HepG2 (cell line): ENCODE measurements around the gene ZNF747. TPM values are rescaled to one million over a fixed set of nuclear protein-coding genes. Genes with fewer than 3 reads are reported as not detected.
A peak's percentile ranks its signal among the peaks of the same experiment; 100 is the strongest.

Experiments
- AGO2 ChIP-seq: fragments of 200-400 bp; formaldehyde crosslinking; optimal IDR thresholded peaks from 2 replicates; pipeline ENCODE3; 2017; ENCODE audit warnings: mild to moderate bottlenecking, low read depth, low read length, moderate library complexity
- ATF7 ChIP-seq, 2 experiments: fragments of 450-650 bp in 1 of 2; sonication (generic) in 1 of 2; formaldehyde crosslinking in 1 of 2; IDR thresholded peaks; 2 replicates each; pipeline versions ENCODE4 v1.4.0 to v1.6.1; 2016 to 2020; ENCODE audit warnings: antibody characterized with exemption in 1 of 2, mild to moderate bottlenecking in 1 of 2, missing genetic modification reagents in 1 of 2
- CBFB ChIP-seq: sonication (generic); formaldehyde crosslinking; IDR thresholded peaks from 2 replicates; pipeline ENCODE4 v1.4.0; 2020; ENCODE audit warnings: missing genetic modification reagents
- GZF1 ChIP-seq: sonication (generic); formaldehyde crosslinking; IDR thresholded peaks from 2 replicates; pipeline ENCODE4 v1.5.1; 2020; ENCODE audit warnings: mild to moderate bottlenecking, missing genetic modification reagents
- HNRNPUL1 ChIP-seq: fragments of 200-400 bp; formaldehyde crosslinking; IDR thresholded peaks from 2 replicates; pipeline ENCODE4 v1.6.1; 2017; ENCODE audit warnings: low read depth, mild to moderate bottlenecking, low read length, moderate library complexity
- HOXA5 ChIP-seq: sonication (generic); formaldehyde crosslinking; IDR thresholded peaks from 2 replicates; pipeline ENCODE4 v1.4.0; 2020; ENCODE audit warnings: missing genetic modification reagents
- LCORL ChIP-seq, 2 experiments: fragments of 450-650 bp in 1 of 2; sonication (generic) in 1 of 2; formaldehyde crosslinking in 1 of 2; IDR thresholded peaks; 2 replicates each; pipeline versions ENCODE4 v1.5.0 to v1.6.1; 2017 to 2020; ENCODE audit warnings: antibody characterized with exemption in 1 of 2, missing genetic modification reagents in 1 of 2
- MIER3 ChIP-seq: IDR thresholded peaks from 2 replicates; pipeline ENCODE4 v1.6.1; 2016; ENCODE audit warnings: missing compliant biosample characterization, borderline replicate concordance
- MTF2 ChIP-seq: sonication (generic); formaldehyde crosslinking; IDR thresholded peaks from 2 replicates; pipeline ENCODE4 v1.5.0; 2020; ENCODE audit warnings: missing genetic modification reagents, borderline replicate concordance
- NCOA1 ChIP-seq: sonication (generic); formaldehyde crosslinking; IDR thresholded peaks from 2 replicates; pipeline ENCODE4 v1.9.0; 2021; ENCODE audit warnings: missing genetic modification reagents
- REL ChIP-seq: sonication (generic); formaldehyde crosslinking; conservative IDR thresholded peaks from 2 replicates; pipeline ENCODE4 v1.8.0; 2022; ENCODE audit warnings: mild to moderate bottlenecking, missing genetic modification reagents, moderate library complexity
- TSC22D2 ChIP-seq: sonication (generic); formaldehyde crosslinking; IDR thresholded peaks from 2 replicates; pipeline ENCODE4 v1.5.1; 2020; ENCODE audit warnings: missing genetic modification reagents, mild to moderate bottlenecking, borderline replicate concordance
- ZNF367 ChIP-seq: sonication (generic); formaldehyde crosslinking; IDR thresholded peaks from 2 replicates; pipeline ENCODE4 v1.4.0; 2020; ENCODE audit warnings: missing genetic modification reagents, borderline replicate concordance
- ZNF564 ChIP-seq: sonication (generic); formaldehyde crosslinking; IDR thresholded peaks from 2 replicates; pipeline ENCODE4 v1.8.1; 2023; ENCODE audit warnings: mild to moderate bottlenecking, missing genetic modification reagents
- polyA plus RNA-seq, 8 experiments: library from polyadenylated mRNA; depleted of rRNA in 3 of 8; stranded (reverse) in 7 of 8; unstranded in 1 of 8; fragments of >200 nt; fragmentation: Illumina TruSeq in 4 of 8; extraction: Trizol in 4 of 8; gene quantifications; 2 replicates each; pipeline versions ENCODE4 v1.2.1 to v1.2.3, GENCODE V29; 2011 to 2016; ENCODE audit warnings: low read depth in 4 of 8, missing spikeins in 1 of 8, mixed read lengths in 1 of 8; ENCODE audit not compliant: insufficient read depth in 1 of 8
- total RNA-seq, 5 experiments: library from RNA; depleted of rRNA; stranded (reverse); fragments of >200 nt; fragmentation: Illumina TruSeq; extraction: Trizol; gene quantifications; 2 replicates each; pipeline ENCODE4 v1.2.3, GENCODE V29; 2016; ENCODE audit warnings: low read depth in 1 of 5
- TF ChIP-seq, protein P1 (sequence below): sonication (generic); formaldehyde crosslinking; IDR thresholded peaks from 2 replicates; pipeline ENCODE4 v1.4.0; 2020; ENCODE audit warnings: missing genetic modification reagents, borderline replicate concordance
- TF ChIP-seq, protein P2 (sequence below): sonication (generic); formaldehyde crosslinking; IDR thresholded peaks from 2 replicates; pipeline ENCODE4 v1.8.1; 2023; ENCODE audit warnings: mild to moderate bottlenecking, moderate library complexity, missing genetic modification reagents
- TF ChIP-seq, protein P3 (sequence below): IDR thresholded peaks from 2 replicates; pipeline ENCODE4 v1.6.1; 2016; ENCODE audit warnings: mild to moderate bottlenecking, missing biosample characterization, missing genetic modification reagents
- TF ChIP-seq, protein P4 (sequence below): sonication (generic); formaldehyde crosslinking; IDR thresholded peaks from 2 replicates; pipeline ENCODE4 v1.4.0; 2020; ENCODE audit warnings: missing genetic modification reagents
- TF ChIP-seq, protein P5 (sequence below): sonication (generic); formaldehyde crosslinking; IDR thresholded peaks from 2 replicates; pipeline ENCODE4 v1.4.0; 2020; ENCODE audit warnings: missing genetic modification reagents

ZNF747 gene
- total and polyA plus RNA-seq, 2 of the 13 experiments (the other 11 are each of a cell fraction or from before 2014, with no cell fraction given), result 7.2 to 10.2 TPM

DNA sequence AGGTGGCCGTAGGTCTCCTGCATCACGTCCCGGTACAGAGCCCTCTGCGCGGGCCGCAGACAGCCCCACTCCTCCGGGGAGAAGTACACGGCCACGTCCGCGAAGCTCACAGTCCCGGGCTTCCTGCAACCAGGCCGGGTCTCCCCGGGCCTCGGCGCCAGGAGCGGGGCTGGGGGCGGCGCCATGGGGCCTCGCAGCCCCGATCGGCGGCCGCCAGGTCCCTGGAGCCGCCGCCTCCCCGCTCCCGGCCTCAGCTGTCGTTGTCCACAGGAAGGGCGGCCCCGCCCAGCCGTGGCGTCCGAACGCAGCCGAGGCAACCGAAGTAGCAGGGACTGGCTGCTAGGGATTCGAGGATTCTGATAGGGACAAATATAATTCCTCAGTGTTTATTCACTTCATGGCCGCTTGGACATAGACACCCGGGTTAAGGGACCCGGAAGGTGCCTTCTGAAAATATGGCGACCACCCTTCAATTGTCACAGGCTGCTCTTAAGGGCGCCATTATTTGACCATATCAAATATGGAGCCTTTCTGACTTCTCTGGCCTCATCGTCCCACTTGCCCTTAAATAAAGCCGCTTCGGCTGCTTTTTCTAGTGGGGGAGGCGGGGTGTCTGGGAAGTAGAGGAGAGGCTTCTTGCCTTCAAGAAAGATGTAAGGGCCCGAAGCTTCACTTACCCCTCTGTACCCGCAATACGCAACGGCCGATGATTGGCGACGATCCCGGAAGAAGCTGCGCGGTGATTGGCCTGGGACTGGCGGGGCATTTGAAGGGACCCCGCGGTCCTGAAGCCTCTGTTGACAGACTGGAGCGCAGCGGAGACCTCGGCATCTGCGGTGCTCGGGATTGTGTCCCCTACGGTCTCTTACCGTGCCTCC lies 37.0 kb upstream of the ZNF747 start, which contains the start of gene ZNF688 (continued):
- TF ChIP-seq, protein P1, sequence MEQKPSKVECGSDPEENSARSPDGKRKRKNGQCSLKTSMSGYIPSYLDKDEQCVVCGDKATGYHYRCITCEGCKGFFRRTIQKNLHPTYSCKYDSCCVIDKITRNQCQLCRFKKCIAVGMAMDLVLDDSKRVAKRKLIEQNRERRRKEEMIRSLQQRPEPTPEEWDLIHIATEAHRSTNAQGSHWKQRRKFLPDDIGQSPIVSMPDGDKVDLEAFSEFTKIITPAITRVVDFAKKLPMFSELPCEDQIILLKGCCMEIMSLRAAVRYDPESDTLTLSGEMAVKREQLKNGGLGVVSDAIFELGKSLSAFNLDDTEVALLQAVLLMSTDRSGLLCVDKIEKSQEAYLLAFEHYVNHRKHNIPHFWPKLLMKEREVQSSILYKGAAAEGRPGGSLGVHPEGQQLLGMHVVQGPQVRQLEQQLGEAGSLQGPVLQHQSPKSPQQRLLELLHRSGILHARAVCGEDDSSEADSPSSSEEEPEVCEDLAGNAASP (CRISPR knock-in tag), result 0 out of 2 replicates have a peak, but pooled peaks have one; percentile 6
- no peak; the same call in 1 of the 2 replicates for TF ChIP-seq CBFB
- TF ChIP-seq, protein P2, sequence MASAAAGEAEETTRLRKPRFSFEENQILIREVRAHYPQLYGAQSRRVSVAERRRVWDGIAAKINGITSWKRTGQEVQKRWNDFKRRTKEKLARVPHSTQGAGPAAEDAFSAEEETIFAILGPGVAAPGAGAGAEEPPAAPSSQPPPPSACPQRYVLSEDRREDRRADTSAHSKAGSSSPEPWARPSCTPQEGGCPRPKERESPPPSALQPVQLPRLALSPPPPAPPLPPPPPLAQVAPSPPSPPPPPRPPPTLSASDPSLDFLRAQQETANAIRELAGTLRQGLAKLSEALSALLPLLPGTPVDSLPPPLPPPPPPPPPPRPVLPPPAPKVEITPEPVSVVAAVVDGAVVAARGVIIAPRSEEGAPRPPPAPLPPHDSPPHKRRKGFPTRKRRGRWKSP (CRISPR knock-in tag), result peak; percentile 74
- TF ChIP-seq ZNF367 (CRISPR knock-in tag), result no peak
- TF ChIP-seq, protein P3, sequence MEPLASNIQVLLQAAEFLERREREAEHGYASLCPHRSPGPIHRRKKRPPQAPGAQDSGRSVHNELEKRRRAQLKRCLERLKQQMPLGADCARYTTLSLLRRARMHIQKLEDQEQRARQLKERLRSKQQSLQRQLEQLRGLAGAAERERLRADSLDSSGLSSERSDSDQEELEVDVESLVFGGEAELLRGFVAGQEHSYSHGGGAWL (CRISPR knock-in tag), result 0 out of 2 replicates have a peak, but pooled peaks have one; percentile 20
- TF ChIP-seq, protein P4, sequence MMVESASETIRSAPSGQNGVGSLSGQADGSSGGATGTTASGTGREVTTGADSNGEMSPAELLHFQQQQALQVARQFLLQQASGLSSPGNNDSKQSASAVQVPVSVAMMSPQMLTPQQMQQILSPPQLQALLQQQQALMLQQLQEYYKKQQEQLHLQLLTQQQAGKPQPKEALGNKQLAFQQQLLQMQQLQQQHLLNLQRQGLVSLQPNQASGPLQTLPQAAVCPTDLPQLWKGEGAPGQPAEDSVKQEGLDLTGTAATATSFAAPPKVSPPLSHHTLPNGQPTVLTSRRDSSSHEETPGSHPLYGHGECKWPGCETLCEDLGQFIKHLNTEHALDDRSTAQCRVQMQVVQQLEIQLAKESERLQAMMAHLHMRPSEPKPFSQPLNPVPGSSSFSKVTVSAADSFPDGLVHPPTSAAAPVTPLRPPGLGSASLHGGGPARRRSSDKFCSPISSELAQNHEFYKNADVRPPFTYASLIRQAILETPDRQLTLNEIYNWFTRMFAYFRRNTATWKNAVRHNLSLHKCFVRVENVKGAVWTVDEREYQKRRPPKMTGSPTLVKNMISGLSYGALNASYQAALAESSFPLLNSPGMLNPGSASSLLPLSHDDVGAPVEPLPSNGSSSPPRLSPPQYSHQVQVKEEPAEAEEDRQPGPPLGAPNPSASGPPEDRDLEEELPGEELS (CRISPR knock-in tag), result 0 out of 2 replicates have a peak, but pooled peaks have one; percentile 20
- peak; percentile 93 for TF ChIP-seq AGO2
- no peak for TF ChIP-seq MTF2 (CRISPR knock-in tag)
- TF ChIP-seq NCOA1 (CRISPR knock-in tag), result no peak
- no peak; the same call in 1 of the 2 replicates for TF ChIP-seq GZF1 (CRISPR knock-in tag)
- TF ChIP-seq HNRNPUL1, result no peak
- peak; percentile 18; the same call in 1 of the 2 replicates for TF ChIP-seq HOXA5 (CRISPR knock-in tag)
- TF ChIP-seq, protein P5, sequence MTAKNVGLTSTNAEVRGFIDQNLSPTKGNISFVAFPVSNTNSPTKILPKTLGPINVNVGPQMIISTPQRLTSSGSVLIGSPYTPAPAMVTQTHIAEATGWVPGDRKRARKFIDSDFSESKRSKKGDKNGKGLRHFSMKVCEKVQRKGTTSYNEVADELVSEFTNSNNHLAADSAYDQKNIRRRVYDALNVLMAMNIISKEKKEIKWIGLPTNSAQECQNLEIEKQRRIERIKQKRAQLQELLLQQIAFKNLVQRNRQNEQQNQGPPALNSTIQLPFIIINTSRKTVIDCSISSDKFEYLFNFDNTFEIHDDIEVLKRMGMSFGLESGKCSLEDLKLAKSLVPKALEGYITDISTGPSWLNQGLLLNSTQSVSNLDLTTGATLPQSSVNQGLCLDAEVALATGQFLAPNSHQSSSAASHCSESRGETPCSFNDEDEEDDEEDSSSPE (CRISPR knock-in tag), result peak; percentile 99
- no peak; the same call in 1 of the 2 replicates for TF ChIP-seq REL
- peak; percentile 80; the same call in 1 of the 2 replicates for TF ChIP-seq ZNF564
- TF ChIP-seq ATF7 (IDR thresholded peaks at IDR 0.05), result no peak
- TF ChIP-seq ATF7 (CRISPR knock-in tag; IDR thresholded peaks at IDR 0.05), result peak; percentile 8; the same call in 1 of the 2 replicates
- TF ChIP-seq TSC22D2 (CRISPR knock-in tag), result peak; percentile 21; the same call in 1 of the 2 replicates
- no peak for TF ChIP-seq MIER3 (CRISPR knock-in tag)
- no peak for TF ChIP-seq LCORL (IDR thresholded peaks at IDR 0.05)
- 0 out of 2 replicates have a peak, but pooled peaks have one; percentile 34 for TF ChIP-seq LCORL (CRISPR knock-in tag; IDR thresholded peaks at IDR 0.05)
